Liver (tissue), 3 donors: Measurements from ENCODE around the gene TMEM161B.

Source experiments
- FOXA1 ChIP-seq: IDR thresholded peaks from 2 replicates; pipeline ENCODE4 v1.6.1; 2016; ENCODE audit warnings: antibody characterized with exemption
- FOXA2 ChIP-seq: IDR thresholded peaks from 2 replicates; pipeline ENCODE4 v1.6.1; 2016; ENCODE audit warnings: antibody characterized with exemption
- GABPA ChIP-seq, 2 donors: IDR thresholded peaks in 1 of 2; conservative IDR thresholded peaks in 1 of 2; 2 replicates each; pipeline ENCODE4 v1.6.1; 2016; ENCODE audit warnings: antibody characterized with exemption in 2 of 2, mild to moderate bottlenecking in 1 of 2, moderate library complexity in 1 of 2
- HNF4A ChIP-seq, 2 donors: conservative IDR thresholded peaks; 2 replicates each; pipeline ENCODE4 v1.6.1; 2016; ENCODE audit warnings: antibody characterized with exemption in 2 of 2, mild to moderate bottlenecking in 2 of 2
- JUND ChIP-seq, 2 donors: IDR thresholded peaks; 2 replicates each; pipeline ENCODE4 v1.6.1; 2016; ENCODE audit warnings: antibody characterized with exemption in 2 of 2
- RAD21 ChIP-seq, 2 donors: IDR thresholded peaks; 2 replicates each; pipeline ENCODE4 v1.6.1; 2016; ENCODE audit warnings: antibody characterized with exemption in 2 of 2, mild to moderate bottlenecking in 2 of 2
- SP1 ChIP-seq: IDR thresholded peaks from 2 replicates; pipeline ENCODE4 v1.6.1; 2018; ENCODE audit warnings: antibody characterized with exemption, mild to moderate bottlenecking
- YY1 ChIP-seq: IDR thresholded peaks from 2 replicates; pipeline ENCODE4 v1.6.1; 2016; ENCODE audit warnings: antibody characterized with exemption, mild to moderate bottlenecking
- TF ChIP-seq, protein P1 (sequence below): fragments of 150-350 bp; IDR thresholded peaks from 2 replicates; pipeline ENCODE4 v1.5.1; 2017; ENCODE audit warnings: improper control_type of control experiment, low read depth, low read length; ENCODE audit not compliant: missing input control
- TF ChIP-seq, protein P2 (sequence below): IDR thresholded peaks from 2 replicates; pipeline ENCODE4 v1.6.1; 2016; ENCODE audit warnings: antibody characterized with exemption
- TF ChIP-seq, protein P3 (sequence below): IDR thresholded peaks from 2 replicates; pipeline ENCODE4 v1.6.1; 2016; ENCODE audit warnings: antibody characterized with exemption, mild to moderate bottlenecking
- TF ChIP-seq, protein P4 (sequence below): IDR thresholded peaks from 2 replicates; pipeline ENCODE4 v1.6.1; 2016; ENCODE audit warnings: antibody characterized with exemption
- donor health status: healthy.
- donor health status: healthy.

DNA sequence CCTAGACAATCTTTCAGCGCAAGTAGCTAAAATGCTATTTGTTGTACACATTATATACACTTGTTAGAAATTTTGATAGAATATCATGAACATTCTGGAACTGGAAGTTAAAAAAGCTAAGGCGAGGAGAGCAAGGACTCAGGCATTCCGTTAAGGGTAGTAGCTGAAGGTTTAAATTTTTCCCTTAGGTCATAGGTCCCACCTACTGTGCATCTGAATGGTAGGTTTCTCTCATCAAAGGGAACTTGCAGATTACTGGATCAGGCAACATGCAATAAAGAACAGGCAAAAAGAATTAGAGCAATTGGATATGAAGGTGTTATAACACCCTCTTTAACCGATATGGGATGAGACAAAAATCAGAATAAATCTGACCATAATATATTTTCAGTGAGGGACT lies 32.8 kb downstream of the TMEM161B start:
- TF ChIP-seq, protein P1, sequence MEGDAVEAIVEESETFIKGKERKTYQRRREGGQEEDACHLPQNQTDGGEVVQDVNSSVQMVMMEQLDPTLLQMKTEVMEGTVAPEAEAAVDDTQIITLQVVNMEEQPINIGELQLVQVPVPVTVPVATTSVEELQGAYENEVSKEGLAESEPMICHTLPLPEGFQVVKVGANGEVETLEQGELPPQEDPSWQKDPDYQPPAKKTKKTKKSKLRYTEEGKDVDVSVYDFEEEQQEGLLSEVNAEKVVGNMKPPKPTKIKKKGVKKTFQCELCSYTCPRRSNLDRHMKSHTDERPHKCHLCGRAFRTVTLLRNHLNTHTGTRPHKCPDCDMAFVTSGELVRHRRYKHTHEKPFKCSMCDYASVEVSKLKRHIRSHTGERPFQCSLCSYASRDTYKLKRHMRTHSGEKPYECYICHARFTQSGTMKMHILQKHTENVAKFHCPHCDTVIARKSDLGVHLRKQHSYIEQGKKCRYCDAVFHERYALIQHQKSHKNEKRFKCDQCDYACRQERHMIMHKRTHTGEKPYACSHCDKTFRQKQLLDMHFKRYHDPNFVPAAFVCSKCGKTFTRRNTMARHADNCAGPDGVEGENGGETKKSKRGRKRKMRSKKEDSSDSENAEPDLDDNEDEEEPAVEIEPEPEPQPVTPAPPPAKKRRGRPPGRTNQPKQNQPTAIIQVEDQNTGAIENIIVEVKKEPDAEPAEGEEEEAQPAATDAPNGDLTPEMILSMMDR: no peak
- no peak for TF ChIP-seq GABPA (IDR thresholded peaks at IDR 0.05 in 1 of 2, conservative IDR thresholded peaks at IDR 0.05 in 1 of 2)
- no peak for TF ChIP-seq HNF4A (conservative IDR thresholded peaks at IDR 0.05)
- no peak for TF ChIP-seq SP1
- TF ChIP-seq RAD21 (IDR thresholded peaks at IDR 0.05): no peak
- TF ChIP-seq FOXA2: no peak
- TF ChIP-seq YY1: no peak
- TF ChIP-seq, protein P2, sequence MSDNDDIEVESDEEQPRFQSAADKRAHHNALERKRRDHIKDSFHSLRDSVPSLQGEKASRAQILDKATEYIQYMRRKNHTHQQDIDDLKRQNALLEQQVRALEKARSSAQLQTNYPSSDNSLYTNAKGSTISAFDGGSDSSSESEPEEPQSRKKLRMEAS: no peak
- TF ChIP-seq, protein P3, sequence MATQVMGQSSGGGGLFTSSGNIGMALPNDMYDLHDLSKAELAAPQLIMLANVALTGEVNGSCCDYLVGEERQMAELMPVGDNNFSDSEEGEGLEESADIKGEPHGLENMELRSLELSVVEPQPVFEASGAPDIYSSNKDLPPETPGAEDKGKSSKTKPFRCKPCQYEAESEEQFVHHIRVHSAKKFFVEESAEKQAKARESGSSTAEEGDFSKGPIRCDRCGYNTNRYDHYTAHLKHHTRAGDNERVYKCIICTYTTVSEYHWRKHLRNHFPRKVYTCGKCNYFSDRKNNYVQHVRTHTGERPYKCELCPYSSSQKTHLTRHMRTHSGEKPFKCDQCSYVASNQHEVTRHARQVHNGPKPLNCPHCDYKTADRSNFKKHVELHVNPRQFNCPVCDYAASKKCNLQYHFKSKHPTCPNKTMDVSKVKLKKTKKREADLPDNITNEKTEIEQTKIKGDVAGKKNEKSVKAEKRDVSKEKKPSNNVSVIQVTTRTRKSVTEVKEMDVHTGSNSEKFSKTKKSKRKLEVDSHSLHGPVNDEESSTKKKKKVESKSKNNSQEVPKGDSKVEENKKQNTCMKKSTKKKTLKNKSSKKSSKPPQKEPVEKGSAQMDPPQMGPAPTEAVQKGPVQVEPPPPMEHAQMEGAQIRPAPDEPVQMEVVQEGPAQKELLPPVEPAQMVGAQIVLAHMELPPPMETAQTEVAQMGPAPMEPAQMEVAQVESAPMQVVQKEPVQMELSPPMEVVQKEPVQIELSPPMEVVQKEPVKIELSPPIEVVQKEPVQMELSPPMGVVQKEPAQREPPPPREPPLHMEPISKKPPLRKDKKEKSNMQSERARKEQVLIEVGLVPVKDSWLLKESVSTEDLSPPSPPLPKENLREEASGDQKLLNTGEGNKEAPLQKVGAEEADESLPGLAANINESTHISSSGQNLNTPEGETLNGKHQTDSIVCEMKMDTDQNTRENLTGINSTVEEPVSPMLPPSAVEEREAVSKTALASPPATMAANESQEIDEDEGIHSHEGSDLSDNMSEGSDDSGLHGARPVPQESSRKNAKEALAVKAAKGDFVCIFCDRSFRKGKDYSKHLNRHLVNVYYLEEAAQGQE: no peak
- TF ChIP-seq, protein P4, sequence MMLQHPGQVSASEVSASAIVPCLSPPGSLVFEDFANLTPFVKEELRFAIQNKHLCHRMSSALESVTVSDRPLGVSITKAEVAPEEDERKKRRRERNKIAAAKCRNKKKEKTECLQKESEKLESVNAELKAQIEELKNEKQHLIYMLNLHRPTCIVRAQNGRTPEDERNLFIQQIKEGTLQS: no peak
- TF ChIP-seq FOXA1: no peak
- TF ChIP-seq JUND (IDR thresholded peaks at IDR 0.05): no peak
